Caki2 (cell line): Measurements from ENCODE around the gene CD46. TPM values are rescaled to one million over a fixed set of nuclear protein-coding genes. Genes with fewer than 3 reads are reported as not detected.

Experiments used
- DNase-seq: peaks from one replicate; pipeline ENCODE4 v3.0.0-alpha.2; 2015; ENCODE audit warnings: low read depth
- in situ Hi-C: cut with HindIII; loops from 2 replicates; pipeline ENCODE4 v1.10.0; 2016; ENCODE audit warnings: low sequenced_read_pairs, low pct_unique_long_range_greater_than_20kb, mixed read lengths
- total RNA-seq: library from RNA; depleted of rRNA; stranded (reverse); fragments of >200 nt; shearing (Covaris generic); gene quantifications from 2 replicates; pipeline ENCODE4 v1.2.3, GENCODE V29; 2014; ENCODE audit warnings: low replicate concordance

CD46 gene
- total RNA-seq, 1 experiment from 2014 or later: 143 TPM

DNA sequence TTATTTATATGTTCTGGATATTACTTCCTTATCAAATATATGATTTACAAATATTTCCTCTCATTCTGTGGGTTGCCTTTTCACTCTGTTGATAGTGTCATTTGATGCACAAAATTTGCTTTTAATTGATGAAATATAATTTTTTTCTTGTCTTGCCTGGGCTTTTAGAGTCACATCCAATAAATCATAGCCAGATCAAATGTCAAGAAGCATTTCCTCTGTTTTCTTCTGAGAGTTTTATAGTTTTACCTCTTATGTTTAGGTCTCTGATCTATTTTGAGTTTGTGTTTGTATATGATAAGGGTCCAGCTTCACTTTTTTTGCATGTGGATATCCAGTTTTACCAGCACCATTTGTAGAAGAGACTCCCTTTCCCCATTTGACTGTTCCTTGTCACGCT, 29.5 kb downstream of the CD46 start:
- no peak for DNase-seq
- in situ Hi-C loops: no loop called here

DNA sequence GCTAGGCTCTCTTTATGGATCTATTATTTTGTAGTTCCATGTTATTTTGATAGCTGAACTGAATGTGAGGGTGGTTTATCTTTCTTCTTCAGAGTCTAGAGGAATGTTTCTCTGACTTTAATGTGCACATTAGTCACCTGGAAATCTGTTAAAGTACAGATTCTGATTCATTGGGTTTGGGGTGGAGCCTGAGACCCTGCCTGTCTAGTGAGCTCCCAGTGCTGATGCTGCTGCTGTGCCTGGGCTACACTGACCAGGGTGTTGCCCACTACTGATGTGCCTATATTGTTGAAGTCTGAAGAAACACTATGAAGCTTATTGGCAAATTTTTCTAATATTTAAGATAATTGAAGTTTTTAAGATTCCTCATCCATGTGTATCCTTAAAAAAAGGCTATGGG, 35.9 kb downstream of the CD46 start:
- in situ Hi-C loops: no loop called here
- no peak for DNase-seq

DNA sequence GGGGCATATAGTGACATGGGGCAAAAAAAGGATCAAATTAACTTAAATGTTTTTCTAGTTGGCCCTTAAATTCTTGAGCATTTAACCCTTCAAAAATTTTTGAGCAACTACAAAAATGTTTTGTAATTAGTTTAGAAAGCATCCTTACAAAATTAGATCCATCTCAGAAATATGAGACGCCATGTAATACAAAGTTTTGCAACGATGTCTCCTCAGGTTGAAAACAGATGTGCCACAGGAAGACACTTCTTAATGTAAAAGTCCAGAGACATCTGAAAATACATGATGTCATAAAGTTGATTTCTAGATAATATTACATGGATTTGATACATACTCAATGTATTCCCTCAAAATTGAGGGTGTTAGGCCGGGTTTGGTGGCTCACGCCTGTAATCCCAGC, 37.5 kb downstream of the CD46 start:
- in situ Hi-C loops: no loop called here
- DNase-seq: no peak

DNA sequence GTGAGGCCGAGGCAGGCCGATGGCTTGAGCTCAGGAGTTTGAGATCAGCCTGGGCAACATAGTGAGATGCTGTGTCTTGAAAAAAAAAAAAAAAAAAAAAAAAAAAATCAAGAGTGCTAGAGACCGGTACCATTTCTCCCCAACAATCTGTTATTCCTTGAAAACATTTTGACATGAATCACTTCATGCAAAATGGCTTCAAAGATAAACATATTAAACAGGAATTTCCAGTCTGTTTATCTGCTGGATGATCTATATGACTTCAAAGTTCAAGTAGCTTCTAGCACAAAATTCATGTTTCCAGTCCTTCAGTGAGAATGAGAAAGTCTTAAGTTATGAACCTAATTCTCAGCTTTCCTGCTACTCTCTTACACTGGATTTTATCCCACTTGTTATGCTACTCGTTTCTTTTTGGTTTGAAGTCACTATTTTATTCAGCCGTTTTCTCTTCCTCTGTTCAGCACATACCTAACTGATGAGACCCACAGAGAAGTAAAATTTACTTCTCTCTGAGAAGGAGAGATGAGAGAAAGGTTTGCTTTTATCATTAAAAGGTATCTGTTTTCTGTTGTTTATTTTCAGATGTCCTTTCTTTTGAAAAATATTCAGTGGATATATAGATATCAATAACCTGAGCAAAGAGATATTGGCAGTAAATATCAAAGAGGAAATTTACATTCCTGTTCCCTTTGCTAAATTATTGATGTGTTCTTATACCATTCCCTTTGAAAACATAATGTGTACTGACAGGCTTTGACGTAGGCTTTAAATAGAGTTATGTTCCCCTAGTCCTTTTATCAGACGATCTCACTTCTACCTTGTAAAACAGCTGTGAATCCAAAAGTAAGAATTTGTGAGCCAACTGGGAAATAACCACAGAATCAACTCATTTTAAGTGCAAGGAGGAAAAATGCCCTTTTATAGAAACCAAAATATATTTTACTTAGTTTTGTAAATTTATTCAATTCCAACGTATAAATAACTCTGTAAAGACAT, 38.2 kb downstream of the CD46 start:
- no peak for DNase-seq

GRCh38 chr1:207791290-207791689, 39.4 kb downstream of the CD46 start:
- no peak for DNase-seq
- in situ Hi-C loops: no loop called here

More for the DNA sequence above, 38.2 kb downstream of the CD46 start:
- in situ Hi-C loops: no loop called here

DNA sequence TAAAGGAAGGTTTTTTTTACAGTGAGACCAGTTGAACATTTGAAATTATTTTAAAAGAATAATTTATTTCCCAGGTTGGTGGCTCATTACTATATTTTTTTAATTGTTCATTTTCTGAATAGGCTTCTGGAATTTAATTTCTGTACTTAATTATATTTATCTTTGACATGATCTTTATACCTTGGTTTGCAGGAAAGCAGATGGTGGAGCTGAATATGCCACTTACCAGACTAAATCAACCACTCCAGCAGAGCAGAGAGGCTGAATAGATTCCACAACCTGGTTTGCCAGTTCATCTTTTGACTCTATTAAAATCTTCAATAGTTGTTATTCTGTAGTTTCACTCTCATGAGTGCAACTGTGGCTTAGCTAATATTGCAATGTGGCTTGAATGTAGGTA, 41.5 kb downstream of the CD46 start:
- DNase-seq: no peak
- in situ Hi-C loops: no loop called here

DNA sequence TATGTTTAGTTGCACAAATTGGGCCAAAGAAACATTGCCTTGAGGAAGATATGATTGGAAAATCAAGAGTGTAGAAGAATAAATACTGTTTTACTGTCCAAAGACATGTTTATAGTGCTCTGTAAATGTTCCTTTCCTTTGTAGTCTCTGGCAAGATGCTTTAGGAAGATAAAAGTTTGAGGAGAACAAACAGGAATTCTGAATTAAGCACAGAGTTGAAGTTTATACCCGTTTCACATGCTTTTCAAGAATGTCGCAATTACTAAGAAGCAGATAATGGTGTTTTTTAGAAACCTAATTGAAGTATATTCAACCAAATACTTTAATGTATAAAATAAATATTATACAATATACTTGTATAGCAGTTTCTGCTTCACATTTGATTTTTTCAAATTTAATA, 43.0 kb downstream of the CD46 start:
- no peak for DNase-seq
- in situ Hi-C loops: no loop called here

- in situ Hi-C loops: no loop called here
- peak; percentile 67 for DNase-seq
Observed at GRCh38 chr1:207797229-207797973, 45.5 kb downstream of the CD46 start.

DNA sequence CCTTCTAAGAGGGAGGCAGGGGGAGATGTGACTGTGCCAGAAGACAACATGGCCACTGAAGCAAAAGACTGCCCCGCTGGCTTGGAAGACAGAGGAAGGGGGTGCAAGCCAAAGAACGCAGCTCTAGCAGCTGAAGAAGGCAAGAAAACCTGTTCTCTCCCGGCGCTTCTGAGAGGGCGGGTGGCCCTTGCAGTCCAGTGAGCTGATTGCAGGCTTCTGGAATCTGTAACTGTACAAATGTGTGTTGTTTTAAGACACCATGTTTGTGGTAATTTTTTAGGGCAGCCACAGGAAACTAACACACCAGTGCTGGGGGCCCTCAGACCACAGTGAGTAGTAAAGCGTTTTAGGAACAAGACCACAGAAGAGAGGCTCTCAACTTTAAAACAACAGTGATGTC, 47.0 kb downstream of the CD46 start:
- in situ Hi-C loops: no loop called here
- DNase-seq: no peak

DNA sequence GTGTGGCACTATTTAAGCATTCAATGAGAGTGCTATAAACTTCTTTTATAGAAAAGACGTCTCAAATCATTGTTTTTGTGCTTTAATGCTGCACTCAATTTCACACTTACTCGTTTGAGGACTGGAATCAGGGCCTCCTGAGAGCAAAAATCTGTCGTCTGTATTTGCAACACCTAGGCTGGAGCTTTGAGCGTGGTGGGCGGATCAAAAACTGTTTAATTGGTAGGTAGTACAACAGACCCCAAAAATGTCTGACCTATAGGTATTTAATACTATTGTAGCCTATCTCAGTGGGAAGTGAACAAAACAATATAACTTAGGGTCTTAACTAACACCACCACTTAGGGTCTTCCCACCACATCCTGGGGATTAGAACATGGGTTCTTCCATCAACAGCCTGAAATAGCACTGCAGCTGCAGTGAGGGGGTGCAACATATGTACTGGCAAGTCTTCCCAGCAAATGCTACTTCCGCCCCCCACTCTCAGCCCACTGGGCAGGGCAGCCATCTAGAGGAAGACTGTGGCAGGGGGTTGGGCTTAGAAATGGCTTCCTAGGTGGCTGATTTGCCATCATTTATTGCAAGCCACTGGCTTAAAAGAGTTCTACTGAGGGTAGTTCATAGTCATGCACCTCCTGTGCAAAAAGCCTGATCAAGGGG, 48.3 kb downstream of the CD46 start:
- in situ Hi-C loops: no loop called here
- no peak for DNase-seq

- in situ Hi-C loops: no loop called here
- DNase-seq: no peak
Observed at GRCh38 chr1:207801819-207802218, 50.0 kb downstream of the CD46 start.

- no peak for DNase-seq
- in situ Hi-C loops: no loop called here
Observed at GRCh38 chr1:207803678-207804077, 51.8 kb downstream of the CD46 start.

- in situ Hi-C loops: no loop called here
- DNase-seq: no peak
Observed at GRCh38 chr1:207804721-207805468, 53.0 kb downstream of the CD46 start.

- no peak for DNase-seq
- in situ Hi-C loops: no loop called here
Observed at GRCh38 chr1:207805841-207806421, 54.1 kb downstream of the CD46 start.

DNA sequence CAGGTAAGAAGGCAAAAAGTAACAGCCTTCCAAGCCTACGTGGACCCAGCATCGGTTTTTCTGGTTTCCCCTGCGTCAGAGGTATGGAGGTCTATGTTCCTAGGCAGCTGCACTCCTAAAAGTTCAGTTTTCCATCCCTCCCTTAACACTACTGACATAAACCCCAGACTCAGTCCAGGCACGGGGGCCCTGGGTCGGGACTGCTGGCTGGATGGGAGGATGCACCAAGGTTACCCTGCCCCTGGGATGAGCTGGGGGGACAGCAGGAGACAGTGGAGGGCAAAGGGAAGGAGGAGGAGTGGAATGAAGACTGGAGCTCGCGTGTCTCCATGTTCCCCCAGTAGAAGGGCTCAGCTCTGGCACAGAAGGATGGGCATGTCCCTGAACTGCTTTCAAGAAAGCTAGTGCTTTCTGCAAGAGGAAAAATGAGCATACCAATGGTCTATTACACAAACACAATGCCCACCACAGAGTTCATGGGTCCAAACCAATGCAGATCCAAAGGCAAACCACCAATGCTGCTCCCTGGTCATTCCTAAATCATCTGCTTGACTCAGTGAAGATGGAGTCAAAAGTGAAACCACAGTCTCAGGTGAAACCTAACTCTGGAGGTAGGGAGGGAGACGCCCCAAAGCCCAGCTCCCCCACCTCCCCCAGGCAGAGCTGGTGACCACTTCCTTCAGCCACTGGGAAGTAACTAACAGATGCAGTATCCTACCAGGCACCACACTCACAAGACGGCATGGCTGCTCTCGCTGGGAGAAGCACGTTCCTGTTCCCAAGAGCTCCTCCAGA, 54.9 kb downstream of the CD46 start:
- in situ Hi-C loops: no loop called here
- DNase-seq: no peak

DNA sequence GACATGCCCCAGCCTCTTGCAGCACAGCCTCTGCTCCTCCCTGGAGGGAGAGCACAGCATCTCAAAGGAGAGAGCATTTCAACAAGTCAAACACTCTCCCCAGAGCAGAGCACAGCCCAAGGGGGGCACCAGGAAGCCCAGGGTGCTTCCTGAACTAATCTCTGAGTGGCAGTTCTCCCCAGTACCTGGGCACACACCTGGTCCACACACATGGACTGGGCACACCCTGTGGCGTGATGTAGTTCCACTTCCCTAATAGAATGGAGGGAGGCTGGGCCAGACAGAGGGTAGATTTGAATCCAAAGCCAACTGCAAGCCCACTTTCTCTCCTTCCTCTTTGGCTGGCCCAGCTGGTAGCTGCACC, 55.5 kb downstream of the CD46 start:
- no peak for DNase-seq
- in situ Hi-C loops: no loop called here

GRCh38 chr1:207807690-207808321, 56.0 kb downstream of the CD46 start:
- in situ Hi-C loops: no loop called here
- no peak for DNase-seq
